Progenitor cell of endocrine pancreas (in vitro differentiated cells): Measurements from ENCODE around the gene SPEF1. TPM values are rescaled to one million over a fixed set of nuclear protein-coding genes. Genes with fewer than 3 reads are reported as not detected.
"Not testable (repeated sequence)": the region's sequence is repeated elsewhere in the genome, so short reads cannot be mapped to it uniquely, and the experiment has no call there.

Experiments used
- DNase-seq: peaks from one replicate; pipeline ENCODE4 v3.0.0; 2021; ENCODE audit warnings: low spot score; ENCODE audit not compliant: unreplicated experiment
- H3K27ac Mint-ChIP-seq: 2 replicates; pipeline ENCODE4 v1.8.0; 2021; ENCODE audit warnings: mild to moderate bottlenecking, moderate library complexity, mixed read lengths
- H3K27me3 Mint-ChIP-seq: 2 replicates; pipeline ENCODE4 v1.8.0; 2021; ENCODE audit warnings: mixed read lengths
- H3K36me3 Mint-ChIP-seq: 2 replicates; pipeline ENCODE4 v1.8.0; 2022; ENCODE audit warnings: mixed read lengths; ENCODE audit not compliant: insufficient read depth
- H3K4me1 Mint-ChIP-seq: 2 replicates; pipeline ENCODE4 v1.8.0; 2021; ENCODE audit warnings: low read depth, mixed read lengths
- H3K4me3 Mint-ChIP-seq: 2 replicates; pipeline ENCODE4 v1.8.0; 2021; ENCODE audit warnings: low read depth, mild to moderate bottlenecking, moderate library complexity, mixed read lengths
- H3K9me3 Mint-ChIP-seq: 2 replicates; pipeline ENCODE4 v1.8.0; 2021; ENCODE audit warnings: low read depth, mixed read lengths
- long read RNA-seq: library from polyadenylated mRNA; unstranded; transcript quantifications from one replicate; pipeline ENCODE4 v2.0.0, GENCODE V29; 2020
- total RNA-seq: library from RNA; stranded (reverse); gene quantifications from 2 replicates; pipeline ENCODE4 v1.2.1, GENCODE V29; 2021
- TF ChIP-seq, protein P1 (sequence below): fragments of 200-600 bp; sonication (generic); IDR thresholded peaks from one replicate; pipeline ENCODE4 v1.5.0; 2021; ENCODE audit warnings: antibody characterized with exemption, mild to moderate bottlenecking; ENCODE audit not compliant: unreplicated experiment

SPEF1 gene
- total RNA-seq = 1.7 and 1.9 TPM in 2 replicates
- long read RNA-seq = 0 reads

GRCh38 chr20:3781153-3781910 is at the start of gene SPEF1:
Gene SPEF1, minus strand, starts transcription at chr20:3781448. Its CDS starts 161 bp downstream, at chr20:3781287.
- Mint-ChIP-seq H3K9me3 (no peaks in the 10 kb centered on the region), H3K27me3 (peaks cover 18% of the 10 kb centered on the region), H3K4me3 (peak within 1 kb of the TSS; percentile 72), H3K36me3 (peaks cover 4% of the 10 kb centered on the region), H3K4me1 (peaks cover 22% of the 10 kb centered on the region), H3K27ac (peak within 1 kb of the TSS; percentile 26)
- peak; percentile 44 for DNase-seq
- TF ChIP-seq, protein P1, sequence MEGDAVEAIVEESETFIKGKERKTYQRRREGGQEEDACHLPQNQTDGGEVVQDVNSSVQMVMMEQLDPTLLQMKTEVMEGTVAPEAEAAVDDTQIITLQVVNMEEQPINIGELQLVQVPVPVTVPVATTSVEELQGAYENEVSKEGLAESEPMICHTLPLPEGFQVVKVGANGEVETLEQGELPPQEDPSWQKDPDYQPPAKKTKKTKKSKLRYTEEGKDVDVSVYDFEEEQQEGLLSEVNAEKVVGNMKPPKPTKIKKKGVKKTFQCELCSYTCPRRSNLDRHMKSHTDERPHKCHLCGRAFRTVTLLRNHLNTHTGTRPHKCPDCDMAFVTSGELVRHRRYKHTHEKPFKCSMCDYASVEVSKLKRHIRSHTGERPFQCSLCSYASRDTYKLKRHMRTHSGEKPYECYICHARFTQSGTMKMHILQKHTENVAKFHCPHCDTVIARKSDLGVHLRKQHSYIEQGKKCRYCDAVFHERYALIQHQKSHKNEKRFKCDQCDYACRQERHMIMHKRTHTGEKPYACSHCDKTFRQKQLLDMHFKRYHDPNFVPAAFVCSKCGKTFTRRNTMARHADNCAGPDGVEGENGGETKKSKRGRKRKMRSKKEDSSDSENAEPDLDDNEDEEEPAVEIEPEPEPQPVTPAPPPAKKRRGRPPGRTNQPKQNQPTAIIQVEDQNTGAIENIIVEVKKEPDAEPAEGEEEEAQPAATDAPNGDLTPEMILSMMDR = no peak

- not testable (repeated sequence) for DNase-seq, H3K27ac Mint-ChIP-seq, H3K4me1 Mint-ChIP-seq, H3K4me3 Mint-ChIP-seq, H3K27me3 Mint-ChIP-seq, H3K9me3 Mint-ChIP-seq, H3K36me3 Mint-ChIP-seq
Observed at GRCh38 chr20:3829891-3830290, 48.6 kb upstream of the SPEF1 start.

- Mint-ChIP-seq H3K9me3 (no peaks in the 10 kb centered on the region), H3K4me3 (no peak overlapping the region), H3K36me3 (peaks cover 7% of the 10 kb centered on the region), H3K4me1 (no peaks in the 10 kb centered on the region), H3K27me3 (no peaks in the 10 kb centered on the region), H3K27ac (no peak overlapping the region)
- DNase-seq = no peak
- TF ChIP-seq, protein P1 = no peak
Observed at GRCh38 chr20:3828798-3829197, 47.5 kb upstream of the SPEF1 start.

- no peak overlapping the region for H3K4me3 Mint-ChIP-seq
- H3K36me3 Mint-ChIP-seq = peaks cover 7% of the 10 kb centered on the region
- no peaks in the 10 kb centered on the region for H3K27me3 Mint-ChIP-seq
- no peaks in the 10 kb centered on the region for H3K9me3 Mint-ChIP-seq
- no peak for DNase-seq
- TF ChIP-seq, protein P1 = no peak
- H3K27ac Mint-ChIP-seq = peak overlapping the region; percentile 31
- peaks cover 2% of the 10 kb centered on the region for H3K4me1 Mint-ChIP-seq
Observed at GRCh38 chr20:3826420-3826819, 45.2 kb upstream of the SPEF1 start.

GRCh38 chr20:3825526-3825925 is 44.3 kb upstream of the SPEF1 start:
- Mint-ChIP-seq H3K27me3 (no peaks in the 10 kb centered on the region), H3K36me3 (peaks cover 7% of the 10 kb centered on the region), H3K9me3 (no peaks in the 10 kb centered on the region), H3K4me1 (peaks cover 7% of the 10 kb centered on the region), H3K4me3 (no peak overlapping the region), H3K27ac (no peak overlapping the region)
- TF ChIP-seq, protein P1 = no peak
- DNase-seq = no peak

GRCh38 chr20:3823881-3824280 is 42.6 kb upstream of the SPEF1 start:
- TF ChIP-seq, protein P1 = no peak
- Mint-ChIP-seq H3K27me3 (no peaks in the 10 kb centered on the region), H3K36me3 (peaks cover 4% of the 10 kb centered on the region), H3K4me3 (no peak overlapping the region), H3K4me1 (peaks cover 11% of the 10 kb centered on the region), H3K27ac (no peak overlapping the region), H3K9me3 (no peaks in the 10 kb centered on the region)
- no peak for DNase-seq
